K562 (cell line): Measurements from ENCODE around the gene GSTM2. TPM values are rescaled to one million over a fixed set of nuclear protein-coding genes. Genes with fewer than 3 reads are reported as not detected.

ENCODE experiments used
- ATAC-seq: fragments of 200-7000 bp; cut with Tn5 transposase; 3 replicates; pipeline ENCODE4 v1.9.1; 2020; ENCODE audit warnings: moderate library complexity
- BruUV-seq: library from RNA; stranded (reverse); fragments of 400-500 nt; replicated peaks from 2 replicates; lab custom pipeline; 2021; lab: Mats Ljungman, UMichigan
- CTCF ChIA-PET: fragments of 300-600 bp; formaldehyde crosslinking; extraction: SDS; loops from one replicate; lab custom pipeline; 2021; ENCODE audit warnings: low intra/inter-chr PET ratio; lab: Yijun Ruan, JAX
- POLR2A ChIA-PET: fragments of 300-600, 350-650 bp; sonication (Branson Sonifier 250); formaldehyde crosslinking; extraction: SDS; loops from one replicate; lab custom pipeline; 2021; ENCODE audit warnings: antibody characterized with exemption, inconsistent platforms; lab: Yijun Ruan, JAX
- DNase-seq, 4 experiments: peaks; one replicate each; pipeline versions ENCODE4 v3.0.0 to v3.0.0-alpha.2; 2011 to 2018; ENCODE audit warnings: low spot score in 3 of 4, mixed read lengths in 3 of 4; ENCODE audit errors: extremely low read depth in 1 of 4
- FAIRE-seq: peaks from 2 replicates; lab custom pipeline; 2011; peaks lifted over from hg19 to GRCh38; lab: Jason Lieb, UNC
- H2AFZ ChIP-seq: 2 replicates; pipeline ENCODE4 v1.6.0; 2011; ENCODE audit warnings: low read depth, low read length, control low read depth, inconsistent platforms
- H3K27ac ChIP-seq: fragments of 200-600 bp; 3 replicates; pipeline ENCODE4 v1.8.0; 2011; ENCODE audit warnings: low read depth, mild to moderate bottlenecking, control low read depth, inconsistent platforms, low read length, moderate library complexity, mixed read lengths; ENCODE audit errors: extremely low read depth
- H3K27me3 ChIP-seq, 2 experiments: fragments of 300-600 bp in 1 of 2; 2 replicates in 1 of 2; 3 replicates in 1 of 2; pipeline versions ENCODE4 v1.6.0 to v1.8.0; 2011; ENCODE audit warnings: inconsistent platforms in 2 of 2, low read length in 2 of 2, mild to moderate bottlenecking in 1 of 2, mixed read lengths in 1 of 2, moderate library complexity in 1 of 2; ENCODE audit not compliant: control insufficient read depth in 2 of 2, insufficient read depth in 2 of 2
- H3K36me3 ChIP-seq: fragments of 300-600 bp; 3 replicates; pipeline ENCODE4 v1.8.0; 2011; ENCODE audit warnings: mild to moderate bottlenecking, low read length, inconsistent platforms; ENCODE audit not compliant: control insufficient read depth, insufficient read depth
- H3K4me1 ChIP-seq, 2 experiments: fragments of 200-600 bp in 1 of 2; replicated peaks in 1 of 2; 2 replicates in 1 of 2; 3 replicates in 1 of 2; pipeline versions ENCODE4 v1.5.1 to v1.8.0; 2011; ENCODE audit warnings: inconsistent platforms in 2 of 2, low read length in 2 of 2, mild to moderate bottlenecking in 1 of 2, mixed read lengths in 1 of 2, moderate library complexity in 1 of 2; ENCODE audit not compliant: control insufficient read depth in 2 of 2, insufficient read depth in 2 of 2
- H3K4me2 ChIP-seq: 2 replicates; pipeline ENCODE4 v1.6.1; 2011; ENCODE audit warnings: low read length, control low read depth, inconsistent platforms, mixed read lengths; ENCODE audit not compliant: insufficient read depth
- H3K4me3 ChIP-seq: fragments of 200-600 bp; sonication (generic), shearing (Covaris generic); 2 replicates; pipeline ENCODE4 v1.5.1; 2016; ENCODE audit warnings: control low read depth, inconsistent platforms
- H3K79me2 ChIP-seq: fragments of 200-600 bp; 3 replicates; pipeline ENCODE4 v1.8.0; 2011; ENCODE audit warnings: low read length, inconsistent platforms; ENCODE audit not compliant: control insufficient read depth, insufficient read depth
- H3K9ac ChIP-seq, 2 experiments: 2 replicates each; pipeline versions ENCODE4 v1.6.0 to v1.6.1; 2011; ENCODE audit warnings: low read depth in 2 of 2, low read length in 2 of 2, control low read depth in 1 of 2, inconsistent platforms in 1 of 2, mild to moderate bottlenecking in 1 of 2, mixed read lengths in 1 of 2; ENCODE audit not compliant: insufficient read depth in 1 of 2
- H3K9me1 ChIP-seq: one replicate; pipeline ENCODE4 v1.6.0; 2011; ENCODE audit warnings: inconsistent platforms, mild to moderate bottlenecking, low read length, moderate library complexity; ENCODE audit not compliant: control insufficient read depth, insufficient read depth
- H3K9me3 ChIP-seq: replicated peaks from 2 replicates; pipeline ENCODE4 v1.5.1; 2011; ENCODE audit warnings: low read depth, low read length, inconsistent platforms; ENCODE audit not compliant: control insufficient read depth, insufficient read depth
- H4K20me1 ChIP-seq: replicated peaks from 2 replicates; pipeline ENCODE4 v1.6.1; 2011; ENCODE audit warnings: low read length, inconsistent platforms, mixed read lengths; ENCODE audit not compliant: control insufficient read depth, insufficient read depth
- BCOR ChIP-seq: fragments of 450-650 bp; IDR thresholded peaks from 2 replicates; pipeline ENCODE4 v1.6.1; 2016
- CBX3 ChIP-seq, 2 experiments: IDR thresholded peaks; 1 replicate in 1 of 2; 2 replicates in 1 of 2; pipeline ENCODE4 v1.6.1; 2012; ENCODE audit warnings: inconsistent platforms in 2 of 2, low read length in 2 of 2, borderline replicate concordance in 1 of 2, control low read depth in 1 of 2
- CEBPB ChIP-seq: fragments of 450-650 bp; IDR thresholded peaks from 2 replicates; pipeline ENCODE4 v1.6.1; 2016; ENCODE audit warnings: missing genetic modification characterization, missing compliant biosample characterization
- EHMT2 ChIP-seq: fragments of 450-650 bp; IDR thresholded peaks from 2 replicates; pipeline ENCODE4 v1.6.1; 2018; ENCODE audit warnings: antibody characterized with exemption
- HLTF ChIP-seq: fragments of 450-650 bp; IDR thresholded peaks from 2 replicates; pipeline ENCODE4 v1.6.1; 2016
- KDM1A ChIP-seq, 2 experiments: fragments of 450-650 bp; IDR thresholded peaks; 2 replicates each; pipeline ENCODE4 v1.6.1; 2016; ENCODE audit warnings: mild to moderate bottlenecking in 2 of 2
- MTA1 ChIP-seq: fragments of 450-650 bp; IDR thresholded peaks from 2 replicates; pipeline ENCODE4 v1.6.1; 2017; ENCODE audit warnings: borderline replicate concordance
- RBM25 ChIP-seq: fragments of 200-400 bp; formaldehyde crosslinking; IDR thresholded peaks from 2 replicates; pipeline ENCODE4 v1.6.1; 2018; ENCODE audit warnings: low read length, low read depth, moderate library complexity; ENCODE audit not compliant: severe bottlenecking
- RCOR1 ChIP-seq, 2 experiments: IDR thresholded peaks; 2 replicates each; pipeline ENCODE4 v1.6.1; 2012; ENCODE audit warnings: low read depth in 2 of 2, low read length in 2 of 2, borderline replicate concordance in 1 of 2, improper control_type of control experiment in 1 of 2
- SMARCA5 ChIP-seq: fragments of 450-650 bp; IDR thresholded peaks from 2 replicates; pipeline ENCODE4 v1.6.1; 2016
- SMARCE1 ChIP-seq: fragments of 450-650 bp; IDR thresholded peaks from 2 replicates; pipeline ENCODE4 v1.7.1; 2016; ENCODE audit warnings: mild to moderate bottlenecking
- SRF ChIP-seq, 2 experiments: fragments of 250-450, 450-650 bp in 1 of 2; sonication (Bioruptor Pico) in 1 of 2; sonication (generic) in 1 of 2; formaldehyde crosslinking; IDR thresholded peaks; 2 replicates each; pipeline versions ENCODE4 v1.5.0 to v1.5.1; 2020 to 2022; ENCODE audit warnings: mild to moderate bottlenecking in 1 of 2, missing genetic modification reagents in 1 of 2
- TRIM28 ChIP-seq: fragments of 450-650 bp; IDR thresholded peaks from 2 replicates; pipeline ENCODE4 v1.6.1; 2017
- ZBTB1 ChIP-seq: sonication (generic); formaldehyde crosslinking; IDR thresholded peaks from 2 replicates; pipeline ENCODE4 v1.8.1; 2023; ENCODE audit warnings: missing genetic modification reagents, low read depth, mild to moderate bottlenecking, borderline replicate concordance
- ZEB2 ChIP-seq: fragments of 450-650 bp; IDR thresholded peaks from 2 replicates; pipeline ENCODE4 v1.6.1; 2016
- WGBS: fragments of 100-300 bp; shearing (Covaris generic); methylation state at CpG from one replicate; pipeline ENCODE4 v1.1.6; 2016; ENCODE audit warnings: low coverage, mixed read lengths; ENCODE audit not compliant: insufficient coverage; ENCODE audit errors: missing lambda C conversion rate; 5-methylcytosine and 5-hydroxymethylcytosine counted together
- in situ Hi-C: fragments of 300-500 bp; cut with MboI; formaldehyde crosslinking; loops from 4 replicates; pipeline ENCODE4 v1.15.0; 2018; ENCODE audit warnings: inconsistent platforms, mixed read lengths
- intact Hi-C: fragments of 100-400 bp; cut with micrococcal nuclease; formaldehyde crosslinking; loops from 2 replicates; pipeline ENCODE4 v1.14.2; 2022
- polyA plus RNA-seq, 8 experiments: library from polyadenylated mRNA; depleted of rRNA in 4 of 8; stranded (reverse) in 5 of 8; unstranded in 3 of 8; fragments of >200 nt; fragmentation: Nextera tagmentation in 2 of 8; fragmentation: Illumina TruSeq in 1 of 8; extraction: Ambion mirVana in 2 of 8; extraction: Trizol in 1 of 8; gene quantifications; 2 replicates each; pipeline versions ENCODE4 v1.2.1 to v1.2.3, GENCODE V29; 2011 to 2014; ENCODE audit warnings: inconsistent platforms in 1 of 8, missing spikeins in 1 of 8
- total RNA-seq, 7 experiments: library from RNA; depleted of rRNA in 6 of 7; stranded (reverse); fragments of >200 nt in 6 of 7; fragmentation: Illumina TruSeq in 2 of 7; extraction: Trizol in 2 of 7; gene quantifications; 2 replicates each; pipeline versions ENCODE4 v1.2.1 to v1.2.3, GENCODE V29; 2011 to 2021; ENCODE audit warnings: low replicate concordance in 1 of 7
- TF ChIP-seq, protein P1 (sequence below), 2 experiments: fragments of 450-650 bp in 1 of 2; sonication (generic) in 1 of 2; formaldehyde crosslinking; conservative IDR thresholded peaks; 2 replicates each; pipeline versions ENCODE4 v1.4.0 to v1.8.1; 2020 to 2022; ENCODE audit warnings: mild to moderate bottlenecking in 1 of 2, missing genetic modification reagents in 1 of 2

The GSTM2 gene
- total and polyA plus RNA-seq, 9 of the 15 experiments (the other 6 are each of a cell fraction or from before 2014, with no cell fraction given): 1.6 to 15.1 (median 6.8) TPM

DNA sequence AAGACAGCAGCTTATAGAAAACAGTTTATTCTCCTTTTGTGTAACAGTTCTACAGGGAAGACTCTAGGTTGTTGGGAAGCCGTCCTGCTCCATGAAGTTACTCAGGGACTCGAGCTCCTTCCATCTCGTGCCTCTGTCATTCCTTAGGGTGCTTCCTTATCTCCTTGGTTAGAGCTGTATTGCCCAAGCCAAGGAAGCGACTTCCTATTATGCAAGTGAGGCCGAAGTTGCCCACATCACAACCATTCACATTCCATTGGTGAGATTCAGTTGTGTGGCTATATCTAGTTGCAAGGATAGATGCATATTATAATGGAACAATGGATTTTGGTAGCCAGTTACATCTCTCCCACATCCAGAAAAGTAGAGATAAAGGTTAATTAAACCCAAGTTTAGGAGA is 53.2 kb downstream of the GSTM2 start:
- CTCF ChIA-PET: no interaction called here
- POLR2A ChIA-PET: interaction anchor here (0.7 to 1.7 kb wide), 3 partner anchors 51 to 464 kb away, joined by 3 to 4 read pairs (median 4); no protein-coding TSS in a partner anchor
- H3K4me2 ChIP-seq: no peak overlapping the region

DNA sequence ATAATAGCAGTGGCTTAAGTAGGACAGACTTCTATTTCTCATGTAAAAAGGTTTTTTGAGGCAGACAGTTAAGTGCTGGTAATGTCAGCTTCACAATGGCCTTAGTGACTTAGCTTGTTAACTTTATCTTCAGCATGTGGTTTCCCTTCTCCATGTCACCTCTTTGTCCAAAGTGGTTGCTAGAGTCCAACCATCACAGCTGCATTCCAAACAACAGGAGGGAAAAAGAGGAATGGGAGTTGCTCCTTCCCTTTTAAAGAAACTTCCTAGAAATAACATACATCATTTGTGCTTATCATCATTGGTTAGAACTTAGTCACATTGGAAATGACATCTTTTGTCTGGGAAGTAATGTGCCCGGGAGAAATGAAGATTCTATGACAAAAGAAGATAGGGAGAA is 54.1 kb downstream of the GSTM2 start:
- DNase-seq: no peak
- ChIA-PET CTCF (no interaction called here), POLR2A (interaction anchor here (0.7 to 1.7 kb wide), 2 partner anchors 52 to 692 kb away, joined by 3 to 4 read pairs; no protein-coding TSS in a partner anchor)
- intact Hi-C loops (no loop called here), in situ Hi-C loops (no loop called here)
- no peaks in the 10 kb centered on the region for H4K20me1 ChIP-seq
- no peak overlapping the region for H2AFZ ChIP-seq
- no peak for ATAC-seq
- no peak for TF ChIP-seq SRF (CRISPR knock-in tag; IDR thresholded peaks at IDR 0.05)
- peak; percentile 72; the same call in 1 of the 2 replicates for TF ChIP-seq SMARCA5
- peak in 1 of 2 experiments; percentile 59; a peak in 1 of 4 replicates for TF ChIP-seq RCOR1 (IDR thresholded peaks at IDR 0.05; ENCODE audit: borderline replicate concordance in 1 of 2, low read depth in 2 of 2, low read length in 2 of 2)
- TF ChIP-seq RBM25: peak; percentile 96
- peak in 1 of 2 experiments; percentile 40; a peak in 1 of 4 replicates for TF ChIP-seq KDM1A (IDR thresholded peaks at IDR 0.05)
- 0 out of 2 replicates have a peak, but pooled peaks have one; percentile 31 for TF ChIP-seq TRIM28
- 0 out of 3 replicates have a peak, but pooled peaks of 1 of the 2 experiments have one; percentile 22 for TF ChIP-seq CBX3 (IDR thresholded peaks at IDR 0.05; ENCODE audit: borderline replicate concordance in 1 of 2, low read length in 2 of 2)
- TF ChIP-seq BCOR: peak; percentile 81
- no peak for TF ChIP-seq ZEB2
- no peak for TF ChIP-seq ZBTB1
- TF ChIP-seq, protein P1, sequence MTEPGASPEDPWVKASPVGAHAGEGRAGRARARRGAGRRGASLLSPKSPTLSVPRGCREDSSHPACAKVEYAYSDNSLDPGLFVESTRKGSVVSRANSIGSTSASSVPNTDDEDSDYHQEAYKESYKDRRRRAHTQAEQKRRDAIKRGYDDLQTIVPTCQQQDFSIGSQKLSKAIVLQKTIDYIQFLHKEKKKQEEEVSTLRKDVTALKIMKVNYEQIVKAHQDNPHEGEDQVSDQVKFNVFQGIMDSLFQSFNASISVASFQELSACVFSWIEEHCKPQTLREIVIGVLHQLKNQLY (CRISPR knock-in tag; conservative IDR thresholded peaks at IDR 0.05): no peak
- TF ChIP-seq HLTF: peak; percentile 78; the same call in 1 of the 2 replicates
- TF ChIP-seq CEBPB (tag): no peak
- no peak for TF ChIP-seq EHMT2
- no peak for TF ChIP-seq SMARCE1
- H3K9me3 ChIP-seq: peaks cover 10% of the 10 kb centered on the region
- BruUV-seq: no TSS peak
- no peak overlapping the region for H3K4me3 ChIP-seq
- H3K4me1 ChIP-seq: peaks cover 5 to 31% of the 10 kb centered on the region in 2 experiments; a peak in 4 of 5 replicates
- H3K27me3 ChIP-seq: no peaks in the 10 kb centered on the region
- FAIRE-seq: no peak
- no peak overlapping the region for H3K27ac ChIP-seq
- H3K36me3 ChIP-seq: no peaks in the 10 kb centered on the region
- H3K9ac ChIP-seq: no peak overlapping the region
- H3K9me1 ChIP-seq: no peaks in the 10 kb centered on the region
- no peak overlapping the region for H3K4me2 ChIP-seq
- WGBS: 64% methylated on average over 1 of the region's 1 CpG
- H3K79me2 ChIP-seq: no peaks in the 10 kb centered on the region

More for the DNA sequence above, 53.2 kb downstream of the GSTM2 start:
- H3K4me1 ChIP-seq: peaks cover 5 to 31% of the 10 kb centered on the region in 2 experiments; a peak in 4 of 5 replicates
- in situ Hi-C loops (no loop called here), intact Hi-C loops (no loop called here)
- WGBS: 67% methylated on average over 5 of the region's 5 CpGs
- DNase-seq (no peak), ATAC-seq (no peak), FAIRE-seq (no peak)
- peaks cover 4% of the 10 kb centered on the region for H3K9me3 ChIP-seq
- no peaks in the 10 kb centered on the region for H3K36me3 ChIP-seq
- H4K20me1 ChIP-seq: no peaks in the 10 kb centered on the region
- H3K27ac ChIP-seq: no peak overlapping the region
- H3K9me1 ChIP-seq: no peaks in the 10 kb centered on the region
- no peaks in the 10 kb centered on the region for H3K27me3 ChIP-seq
- H3K4me3 ChIP-seq: no peak overlapping the region
- H3K79me2 ChIP-seq: no peaks in the 10 kb centered on the region
- H2AFZ ChIP-seq: peak overlapping the region; percentile 29
- TF ChIP-seq MTA1 (no peak), CEBPB (tag) (peak; percentile 51; the same call in 1 of the 2 replicates)
- no TSS peak for BruUV-seq
- no peak overlapping the region for H3K9ac ChIP-seq
